ENCODE measurements around the gene CLIC6. TPM values are rescaled to one million over a fixed set of nuclear protein-coding genes. Genes with fewer than 3 reads are reported as not detected.
A peak's percentile ranks its signal among the peaks of the same experiment; 100 is the strongest.

Gene CLIC6
- total and polyA plus RNA-seq, 2 experiments from 2014 or later, result 1.1 to 1.5 TPM

GRCh38 chr21:34639250-34639649 is 29.5 kb upstream of the CLIC6 start:
- H3K36me3 ChIP-seq (ENCODE audit: insufficient read depth), result no peaks in the 10 kb centered on the region
- no peak for TF ChIP-seq ZNF114 (CRISPR knock-in tag; IDR thresholded peaks at IDR 0.05)
- TF ChIP-seq ZNF331 (CRISPR knock-in tag; IDR thresholded peaks at IDR 0.05; ENCODE audit: low read depth), result no peak
- no peak for TF ChIP-seq ETS1 (IDR thresholded peaks at IDR 0.05)
- no peak for TF ChIP-seq POLR2AphosphoS5 (IDR thresholded peaks at IDR 0.05; ENCODE audit: low read depth)
- no peaks in the 10 kb centered on the region for H3K27me3 ChIP-seq (ENCODE audit: insufficient read depth)
- Mint-ChIP-seq H3K36me3 (ENCODE audit: low read depth) (no peaks in the 10 kb centered on the region), H3K27me3 (ENCODE audit: insufficient read depth, low read depth, poor library complexity) (peaks cover 1% of the 10 kb centered on the region), H3K4me3 (no peak overlapping the region), H3K4me1 (peaks cover 2% of the 10 kb centered on the region; the same call in 1 of the 3 replicates), H3K27ac (no peak overlapping the region), H3K9me3 (no peaks in the 10 kb centered on the region; the same call in 1 of the 3 replicates)
- ATAC-seq (no peak), DNase-seq (ENCODE audit: low spot score) (no peak)
- no peak overlapping the region for H2AFZ ChIP-seq
- no peaks in the 10 kb centered on the region for H3K79me2 ChIP-seq (replicated peaks; ENCODE audit: insufficient read depth)
- no peaks in the 10 kb centered on the region for H3K4me1 ChIP-seq (ENCODE audit: insufficient read depth)
- peaks cover 17% of the 10 kb centered on the region; the same call in 1 of the 2 replicates for H3K9me2 ChIP-seq (ENCODE audit: insufficient read depth)
- no peaks in the 10 kb centered on the region for H3F3A ChIP-seq (replicated peaks; ENCODE audit: low read depth)
- H3K4me3 ChIP-seq, result no peak overlapping the region
- no peak overlapping the region for H3K4me2 ChIP-seq
- H3K27ac ChIP-seq (ENCODE audit: low read depth), result no peak overlapping the region
- H4K20me1 ChIP-seq (replicated peaks; ENCODE audit: insufficient read depth), result no peaks in the 10 kb centered on the region

GRCh38 chr21:34639882-34640788 is 28.7 kb upstream of the CLIC6 start:
- H3K79me2 ChIP-seq (replicated peaks; ENCODE audit: insufficient read depth), result no peaks in the 10 kb centered on the region
- no peak overlapping the region for H3K4me2 ChIP-seq
- Mint-ChIP-seq H3K4me1 (peaks cover 2% of the 10 kb centered on the region; the same call in 1 of the 3 replicates), H3K9me3 (no peaks in the 10 kb centered on the region; the same call in 1 of the 3 replicates), H3K36me3 (ENCODE audit: low read depth) (no peaks in the 10 kb centered on the region), H3K27me3 (ENCODE audit: insufficient read depth, low read depth, poor library complexity) (peaks cover 1% of the 10 kb centered on the region), H3K27ac (no peak overlapping the region; the same call in 1 of the 2 replicates), H3K4me3 (no peak overlapping the region)
- peaks cover 9% of the 10 kb centered on the region; the same call in 1 of the 2 replicates for H3K9me2 ChIP-seq (ENCODE audit: insufficient read depth)
- no peak overlapping the region for H3K4me3 ChIP-seq
- H3K4me1 ChIP-seq (ENCODE audit: insufficient read depth), result no peaks in the 10 kb centered on the region
- no peak for ATAC-seq
- H3K36me3 ChIP-seq (ENCODE audit: insufficient read depth), result no peaks in the 10 kb centered on the region
- peak overlapping the region; percentile 38; the same call in 1 of the 2 replicates for H2AFZ ChIP-seq
- no peaks in the 10 kb centered on the region for H4K20me1 ChIP-seq (replicated peaks; ENCODE audit: insufficient read depth)
- H3K27me3 ChIP-seq (ENCODE audit: insufficient read depth), result no peaks in the 10 kb centered on the region
- TF ChIP-seq JUNB (IDR thresholded peaks at IDR 0.05; ENCODE audit: unreplicated experiment) (no peak), EZH2 (IDR thresholded peaks at IDR 0.05; ENCODE audit: low read depth, unreplicated experiment) (no peak), ZNF462 (CRISPR knock-in tag; IDR thresholded peaks at IDR 0.05) (no peak)
- no peak overlapping the region for H3K27ac ChIP-seq (ENCODE audit: low read depth)
- no peak for DNase-seq (ENCODE audit: low spot score)
- H3F3A ChIP-seq (replicated peaks; ENCODE audit: low read depth), result no peaks in the 10 kb centered on the region

All from GM23338 (cell line).